ENCODE measurements around the gene HSFX3. TPM values are rescaled to one million over a fixed set of nuclear protein-coding genes. Genes with fewer than 3 reads are reported as not detected.
"Not testable (repeated sequence)": the region's sequence is repeated elsewhere in the genome, so short reads cannot be mapped to it uniquely, and the experiment has no call there.

Gene HSFX3
- total and polyA plus RNA-seq, 2 of the 13 experiments (the other 11 are each of a cell fraction or from before 2014, with no cell fraction given) = not detected

- POLR2A ChIA-PET; H3K36me3 ChIP-seq (replicated peaks in 1 of 2; ENCODE audit: control insufficient read depth in 1 of 2, insufficient read depth in 2 of 2, low read length in 2 of 2); H3K27me3 ChIP-seq (ENCODE audit: control insufficient read depth in 1 of 2, insufficient read depth in 2 of 2, low read length in 2 of 2); BruUV-seq (replicated peaks); FAIRE-seq; H3K4me2 ChIP-seq (ENCODE audit: low read depth, low read length); H3K27ac ChIP-seq (ENCODE audit: extremely low read length, insufficient read depth, low read length); H3K79me2 ChIP-seq (ENCODE audit: insufficient read depth, low read length); H4K20me1 ChIP-seq (ENCODE audit: insufficient read depth, low read length); H3K9me3 ChIP-seq (ENCODE audit: low read length); H3K9ac ChIP-seq (ENCODE audit: insufficient read depth, low read depth, low read length); H3K4me3 ChIP-seq (replicated peaks in 1 of 3; ENCODE audit: insufficient read depth in 1 of 3, low read depth in 2 of 3, low read length in 3 of 3); H2AFZ ChIP-seq (ENCODE audit: low read length); CTCF ChIA-PET (ENCODE audit: low intra/inter-chr PET ratio, low total read pairs); DNase-seq (ENCODE audit: low spot score); intact Hi-C loops (cut with micrococcal nuclease; ENCODE audit: unreplicated experiment); H3K4me1 ChIP-seq (ENCODE audit: insufficient read depth, low read length); in situ Hi-C loops (cut with HindIII; ENCODE audit: extremely low pct_ligation_motif_present, low pct_unique_long_range_greater_than_20kb); ATAC-seq: not testable (repeated sequence)
- WGBS (ENCODE audit: low lambda C conversion rate) = 84% methylated on average over 3 of the region's 3 CpGs
Observed at GRCh38 chrX:149534926-149535602, 14.7 kb downstream of the HSFX3 start.

- ATAC-seq; H3K4me1 ChIP-seq (ENCODE audit: insufficient read depth, low read length); DNase-seq (ENCODE audit: low spot score); CTCF ChIA-PET (ENCODE audit: low intra/inter-chr PET ratio, low total read pairs); H3K79me2 ChIP-seq (ENCODE audit: insufficient read depth, low read length); FAIRE-seq; H3K4me3 ChIP-seq (replicated peaks in 1 of 3; ENCODE audit: insufficient read depth in 1 of 3, low read depth in 2 of 3, low read length in 3 of 3); in situ Hi-C loops (cut with HindIII; ENCODE audit: extremely low pct_ligation_motif_present, low pct_unique_long_range_greater_than_20kb); H3K4me2 ChIP-seq (ENCODE audit: low read depth, low read length); H3K9me3 ChIP-seq (ENCODE audit: low read length); H3K9ac ChIP-seq (ENCODE audit: insufficient read depth, low read depth, low read length); H4K20me1 ChIP-seq (ENCODE audit: insufficient read depth, low read length); H3K27ac ChIP-seq (ENCODE audit: extremely low read length, insufficient read depth, low read length); H3K27me3 ChIP-seq (ENCODE audit: control insufficient read depth in 1 of 2, insufficient read depth in 2 of 2, low read length in 2 of 2); H3K36me3 ChIP-seq (replicated peaks in 1 of 2; ENCODE audit: control insufficient read depth in 1 of 2, insufficient read depth in 2 of 2, low read length in 2 of 2); intact Hi-C loops (cut with micrococcal nuclease; ENCODE audit: unreplicated experiment); POLR2A ChIA-PET; H2AFZ ChIP-seq (ENCODE audit: low read length); BruUV-seq (replicated peaks): not testable (repeated sequence)
- WGBS (ENCODE audit: low lambda C conversion rate) = no CpG with 5 or more reads among the region's 11 CpGs
Observed at GRCh38 chrX:149533999-149534398, 15.7 kb downstream of the HSFX3 start.

GRCh38 chrX:149532868-149533267 lies 16.9 kb downstream of the HSFX3 start:
- CTCF ChIA-PET (ENCODE audit: low intra/inter-chr PET ratio, low total read pairs); H3K4me1 ChIP-seq (ENCODE audit: insufficient read depth, low read length); H3K27ac ChIP-seq (ENCODE audit: extremely low read length, insufficient read depth, low read length); H3K4me3 ChIP-seq (replicated peaks in 1 of 3; ENCODE audit: insufficient read depth in 1 of 3, low read depth in 2 of 3, low read length in 3 of 3); FAIRE-seq; H4K20me1 ChIP-seq (ENCODE audit: insufficient read depth, low read length); intact Hi-C loops (cut with micrococcal nuclease; ENCODE audit: unreplicated experiment); H3K79me2 ChIP-seq (ENCODE audit: insufficient read depth, low read length); H3K9ac ChIP-seq (ENCODE audit: insufficient read depth, low read depth, low read length); H3K4me2 ChIP-seq (ENCODE audit: low read depth, low read length); H3K36me3 ChIP-seq (replicated peaks in 1 of 2; ENCODE audit: control insufficient read depth in 1 of 2, insufficient read depth in 2 of 2, low read length in 2 of 2); in situ Hi-C loops (cut with HindIII; ENCODE audit: extremely low pct_ligation_motif_present, low pct_unique_long_range_greater_than_20kb); H2AFZ ChIP-seq (ENCODE audit: low read length); H3K9me3 ChIP-seq (ENCODE audit: low read length); DNase-seq (ENCODE audit: low spot score); ATAC-seq; POLR2A ChIA-PET; H3K27me3 ChIP-seq (ENCODE audit: control insufficient read depth in 1 of 2, insufficient read depth in 2 of 2, low read length in 2 of 2); BruUV-seq (replicated peaks): not testable (repeated sequence)
- no CpG with 5 or more reads among the region's 3 CpGs for WGBS (ENCODE audit: low lambda C conversion rate)
